ENCODE data around the gene UCK2. TPM values are rescaled to one million over a fixed set of nuclear protein-coding genes. Genes with fewer than 3 reads are reported as not detected.
A peak's percentile ranks its signal among the peaks of the same experiment; 100 is the strongest.

Gene UCK2
- total RNA-seq, 1 experiment from 2014 or later: 77.9 TPM

- Histone ChIP-seq H3K79me1 (ENCODE audit: insufficient read depth, low read depth, low read length, poor library complexity, severe bottlenecking) (no peaks in the 10 kb centered on the region), H4K8ac (replicated peaks; ENCODE audit: insufficient read length, low read depth, low read length) (no peak overlapping the region), H2AK5ac (ENCODE audit: insufficient read length, low read length) (no peak overlapping the region), H3K9me3 (ENCODE audit: control insufficient read depth, low read depth, low read length) (no peaks in the 10 kb centered on the region), H3K4ac (ENCODE audit: low read depth, low read length) (no peak overlapping the region), H2BK12ac (ENCODE audit: insufficient read length, low read depth, low read length) (no peak overlapping the region), H4K91ac (ENCODE audit: insufficient read length, low read depth, low read length) (no peak overlapping the region), H2BK15ac (ENCODE audit: low read depth, low read length) (no peak overlapping the region), H3K27ac (ENCODE audit: insufficient read length, low read depth, low read length) (no peak overlapping the region), H3K4me2 (ENCODE audit: insufficient read depth, insufficient read length, low read length) (no peak overlapping the region), H3K79me2 (ENCODE audit: insufficient read depth, low read length) (no peaks in the 10 kb centered on the region), H3K56ac (ENCODE audit: insufficient read length, low read depth, low read length) (no peak overlapping the region), H3K14ac (ENCODE audit: insufficient read depth, low read length) (no peak overlapping the region), H3K9ac (ENCODE audit: extremely low read depth, insufficient read length, low read length) (no peak overlapping the region), H2BK20ac (ENCODE audit: low read depth, low read length, poor library complexity, severe bottlenecking) (no peak overlapping the region), H2BK120ac (ENCODE audit: low read depth, low read length, poor library complexity, severe bottlenecking) (no peak overlapping the region), H4K5ac (ENCODE audit: insufficient read length, low read depth, low read length) (no peak overlapping the region), H3K27me3 (ENCODE audit: insufficient read depth, low read length) (no peaks in the 10 kb centered on the region), H3K23me2 (ENCODE audit: insufficient read length, low read depth, low read length, poor library complexity, severe bottlenecking) (no peaks in the 10 kb centered on the region), H3K23ac (ENCODE audit: insufficient read length, low read depth, low read length) (no peak overlapping the region), H2AFZ (ENCODE audit: low read length) (no peak overlapping the region), H3T11ph (ENCODE audit: low read length) (no peak overlapping the region), H3K18ac (ENCODE audit: insufficient read length, low read depth, low read length) (no peak overlapping the region), H2BK5ac (ENCODE audit: insufficient read length, low read length) (no peak overlapping the region), H4K20me1 (ENCODE audit: control insufficient read depth, insufficient read depth, insufficient read length) (no peaks in the 10 kb centered on the region), H3K4me1 (ENCODE audit: insufficient read depth, low read length) (no peaks in the 10 kb centered on the region)
- no CpG with 5 or more reads among the region's 4 CpGs for WGBS (ENCODE audit: extremely low coverage, insufficient read length, low lambda C conversion rate)
- DNase-seq: no peak
- TF ChIP-seq, protein P1, sequence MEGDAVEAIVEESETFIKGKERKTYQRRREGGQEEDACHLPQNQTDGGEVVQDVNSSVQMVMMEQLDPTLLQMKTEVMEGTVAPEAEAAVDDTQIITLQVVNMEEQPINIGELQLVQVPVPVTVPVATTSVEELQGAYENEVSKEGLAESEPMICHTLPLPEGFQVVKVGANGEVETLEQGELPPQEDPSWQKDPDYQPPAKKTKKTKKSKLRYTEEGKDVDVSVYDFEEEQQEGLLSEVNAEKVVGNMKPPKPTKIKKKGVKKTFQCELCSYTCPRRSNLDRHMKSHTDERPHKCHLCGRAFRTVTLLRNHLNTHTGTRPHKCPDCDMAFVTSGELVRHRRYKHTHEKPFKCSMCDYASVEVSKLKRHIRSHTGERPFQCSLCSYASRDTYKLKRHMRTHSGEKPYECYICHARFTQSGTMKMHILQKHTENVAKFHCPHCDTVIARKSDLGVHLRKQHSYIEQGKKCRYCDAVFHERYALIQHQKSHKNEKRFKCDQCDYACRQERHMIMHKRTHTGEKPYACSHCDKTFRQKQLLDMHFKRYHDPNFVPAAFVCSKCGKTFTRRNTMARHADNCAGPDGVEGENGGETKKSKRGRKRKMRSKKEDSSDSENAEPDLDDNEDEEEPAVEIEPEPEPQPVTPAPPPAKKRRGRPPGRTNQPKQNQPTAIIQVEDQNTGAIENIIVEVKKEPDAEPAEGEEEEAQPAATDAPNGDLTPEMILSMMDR (conservative IDR thresholded peaks at IDR 0.05): no peak
- Mint-ChIP-seq H3K4me3 (no peak overlapping the region), H3K27ac (peak overlapping the region in 1 of 3 experiments; percentile 70; a peak in 1 of 7 replicates), H3K27me3 (ENCODE audit: low read depth) (no peaks in the 10 kb centered on the region), H3K36me3 (ENCODE audit: insufficient read depth in 1 of 3, low read depth in 3 of 3) (no peaks in the 10 kb centered on the region), H3K9me3 (no peaks in the 10 kb centered on the region), H3K4me1 (peaks cover 2% of the 10 kb centered on the region in 2 experiments; a peak in 3 of 4 replicates)
Observed at GRCh38 chr1:165917166-165917565, 89.8 kb downstream of the UCK2 start.
